ENCODE measurements around the gene SMG6.

SMG6 gene

GRCh38 chr17:2102931-2103809, 200.4 kb downstream of the SMG6 start:
- no peak overlapping the region for H3K4me3 ChIP-seq (ENCODE audit: low read depth, low read length)
- no peak for DNase-seq (ENCODE audit: low read depth)
- TF ChIP-seq MAX (IDR thresholded peaks at IDR 0.05; ENCODE audit: low read depth, low read length) (no peak), POLR2A (IDR thresholded peaks at IDR 0.05; ENCODE audit: extremely low read depth, insufficient read length) (no peak), CTCF (IDR thresholded peaks at IDR 0.05; ENCODE audit: low read depth, low read length) (no peak), MYC (IDR thresholded peaks at IDR 0.05; ENCODE audit: low read depth, low read length) (no peak)

- TF ChIP-seq MYC (IDR thresholded peaks at IDR 0.05; ENCODE audit: low read depth, low read length) (no peak), MAX (IDR thresholded peaks at IDR 0.05; ENCODE audit: low read depth, low read length) (no peak), CTCF (IDR thresholded peaks at IDR 0.05; ENCODE audit: low read depth, low read length) (no peak), POLR2A (IDR thresholded peaks at IDR 0.05; ENCODE audit: extremely low read depth, insufficient read length) (no peak)
- no peak overlapping the region for H3K4me3 ChIP-seq (ENCODE audit: low read depth, low read length)
- peak; percentile 69 for DNase-seq (ENCODE audit: low read depth)
Measured at GRCh38 chr17:2101448-2102257, 201.9 kb downstream of the SMG6 start.

- H3K4me3 ChIP-seq (ENCODE audit: low read depth, low read length): no peak overlapping the region
- TF ChIP-seq MYC (IDR thresholded peaks at IDR 0.05; ENCODE audit: low read depth, low read length) (no peak), CTCF (IDR thresholded peaks at IDR 0.05; ENCODE audit: low read depth, low read length) (no peak), MAX (IDR thresholded peaks at IDR 0.05; ENCODE audit: low read depth, low read length) (no peak), POLR2A (IDR thresholded peaks at IDR 0.05; ENCODE audit: extremely low read depth, insufficient read length) (no peak)
- no peak for DNase-seq (ENCODE audit: low read depth)
Measured at GRCh38 chr17:2095536-2095910, 208.1 kb downstream of the SMG6 start.

- no peak overlapping the region for H3K4me3 ChIP-seq (ENCODE audit: low read depth, low read length)
- TF ChIP-seq MYC (IDR thresholded peaks at IDR 0.05; ENCODE audit: low read depth, low read length): no peak
- TF ChIP-seq CTCF (IDR thresholded peaks at IDR 0.05; ENCODE audit: low read depth, low read length): peak; percentile 8
- no peak for TF ChIP-seq MAX (IDR thresholded peaks at IDR 0.05; ENCODE audit: low read depth, low read length)
- TF ChIP-seq POLR2A (IDR thresholded peaks at IDR 0.05; ENCODE audit: extremely low read depth, insufficient read length): no peak
- DNase-seq (ENCODE audit: low read depth): peak; percentile 33
Measured at GRCh38 chr17:2094891-2095535, 208.6 kb downstream of the SMG6 start.

- no peak for TF ChIP-seq MAX (IDR thresholded peaks at IDR 0.05; ENCODE audit: low read depth, low read length)
- TF ChIP-seq POLR2A (IDR thresholded peaks at IDR 0.05; ENCODE audit: extremely low read depth, insufficient read length): no peak
- TF ChIP-seq CTCF (IDR thresholded peaks at IDR 0.05; ENCODE audit: low read depth, low read length): no peak
- no peak for TF ChIP-seq MYC (IDR thresholded peaks at IDR 0.05; ENCODE audit: low read depth, low read length)
- no peak overlapping the region for H3K4me3 ChIP-seq (ENCODE audit: low read depth, low read length)
- DNase-seq (ENCODE audit: low read depth): no peak
Measured at GRCh38 chr17:2093349-2093748, 210.2 kb downstream of the SMG6 start.
